ENCODE measurements around the gene IGF1R. TPM values are rescaled to one million over a fixed set of nuclear protein-coding genes. Genes with fewer than 3 reads are reported as not detected.
A peak's percentile ranks its signal among the peaks of the same experiment; 100 is the strongest.

Gene IGF1R
- total RNA-seq, 6 donors from 2014 or later, result 31.0 to 142 (median 63.8) TPM

DNA sequence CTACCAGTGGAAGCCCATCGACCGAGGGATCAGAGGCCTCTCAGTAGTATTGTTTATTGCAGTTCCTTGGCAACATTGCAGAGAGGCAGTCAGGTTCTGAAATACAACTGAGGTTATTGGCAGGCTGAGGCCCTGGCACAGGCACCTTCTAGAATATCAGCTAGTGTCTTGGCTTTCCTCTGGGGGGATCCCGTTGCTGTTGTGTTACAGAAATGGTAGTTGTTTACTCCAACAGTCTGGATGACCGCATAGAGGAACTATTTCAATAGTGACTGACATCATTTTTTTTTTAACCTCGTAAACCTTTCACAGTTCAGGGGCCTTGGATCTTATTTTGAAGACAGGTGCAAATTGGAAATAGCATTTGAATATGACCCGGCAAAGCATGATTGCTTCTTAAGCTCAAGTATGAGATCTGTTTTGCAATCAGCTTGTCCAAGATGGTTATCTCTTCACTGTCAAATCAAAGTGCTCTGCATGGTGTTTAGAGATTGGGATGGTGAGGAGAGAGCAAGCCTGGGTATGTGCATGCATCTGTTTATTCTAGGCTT lies 295.3 kb downstream of the IGF1R start:
- no peak for TF ChIP-seq POLR2AphosphoS5 (IDR thresholded peaks at IDR 0.05)
- no peak for TF ChIP-seq EP300 (IDR thresholded peaks at IDR 0.05)
- TF ChIP-seq, protein P1, sequence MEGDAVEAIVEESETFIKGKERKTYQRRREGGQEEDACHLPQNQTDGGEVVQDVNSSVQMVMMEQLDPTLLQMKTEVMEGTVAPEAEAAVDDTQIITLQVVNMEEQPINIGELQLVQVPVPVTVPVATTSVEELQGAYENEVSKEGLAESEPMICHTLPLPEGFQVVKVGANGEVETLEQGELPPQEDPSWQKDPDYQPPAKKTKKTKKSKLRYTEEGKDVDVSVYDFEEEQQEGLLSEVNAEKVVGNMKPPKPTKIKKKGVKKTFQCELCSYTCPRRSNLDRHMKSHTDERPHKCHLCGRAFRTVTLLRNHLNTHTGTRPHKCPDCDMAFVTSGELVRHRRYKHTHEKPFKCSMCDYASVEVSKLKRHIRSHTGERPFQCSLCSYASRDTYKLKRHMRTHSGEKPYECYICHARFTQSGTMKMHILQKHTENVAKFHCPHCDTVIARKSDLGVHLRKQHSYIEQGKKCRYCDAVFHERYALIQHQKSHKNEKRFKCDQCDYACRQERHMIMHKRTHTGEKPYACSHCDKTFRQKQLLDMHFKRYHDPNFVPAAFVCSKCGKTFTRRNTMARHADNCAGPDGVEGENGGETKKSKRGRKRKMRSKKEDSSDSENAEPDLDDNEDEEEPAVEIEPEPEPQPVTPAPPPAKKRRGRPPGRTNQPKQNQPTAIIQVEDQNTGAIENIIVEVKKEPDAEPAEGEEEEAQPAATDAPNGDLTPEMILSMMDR (IDR thresholded peaks at IDR 0.05), result no peak
- WGBS, 2 donors, result 45 to 55% methylated on average over 6 of the region's 6 CpGs
- peaks cover 3 to 69% (median 30%) of the 10 kb centered on the region in 4 donors for H3K36me3 ChIP-seq

DNA sequence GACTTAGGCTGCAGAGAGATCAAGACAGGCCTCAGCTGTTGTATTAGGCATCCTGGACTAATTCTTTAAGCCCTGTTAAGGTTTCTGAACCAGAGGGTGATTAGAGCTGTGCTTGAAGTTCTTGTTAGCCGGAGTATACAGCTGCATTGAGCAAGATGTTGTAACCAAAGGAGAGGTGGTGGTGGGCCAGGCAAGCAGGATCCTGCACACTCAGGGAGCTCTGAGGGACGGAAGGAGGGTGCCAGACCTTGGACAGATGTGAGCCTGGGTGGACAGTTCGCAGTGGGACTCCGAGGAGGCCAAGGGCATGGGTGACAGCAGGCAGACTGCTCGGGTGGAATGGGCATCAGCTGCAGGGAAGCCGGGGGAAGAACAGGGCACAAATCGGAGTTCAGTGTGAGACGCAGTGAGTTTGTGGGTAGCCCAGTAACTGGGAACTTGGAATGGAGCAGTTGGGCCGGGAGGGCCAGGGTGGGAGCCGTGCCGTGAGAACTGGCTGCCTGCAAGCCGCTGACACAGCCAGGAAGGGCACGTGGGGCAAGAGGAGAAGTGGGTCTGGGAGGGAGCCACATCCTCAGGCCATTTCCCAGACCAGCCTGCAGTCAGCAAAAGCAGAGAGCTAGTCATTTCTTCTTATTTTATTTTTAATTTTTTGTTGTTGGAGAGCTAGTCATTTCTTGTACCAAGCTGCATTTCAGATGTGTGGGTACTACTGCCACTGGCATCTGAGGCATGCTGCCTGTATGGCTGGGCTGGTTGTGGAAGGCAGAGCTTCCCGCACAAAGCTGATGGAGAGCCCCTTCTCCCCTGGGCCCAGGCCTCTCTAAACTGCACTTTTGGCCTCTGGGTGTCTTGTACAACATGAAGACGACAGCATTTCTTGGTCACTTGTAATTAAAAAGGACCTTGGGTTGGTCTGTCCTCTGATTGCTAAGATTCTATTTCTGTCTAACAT lies 298.2 kb downstream of the IGF1R start:
- peak in 1 of 2 donors; percentile 53 for DNase-seq
- Histone ChIP-seq H3K4me3 (no peak overlapping the region), H3K36me3 (peaks cover 15 to 68% (median 38%) of the 10 kb centered on the region in 4 donors), H3K9me3 (no peaks in the 10 kb centered on the region), H3K27ac (peak overlapping the region; percentile 41 to 55 (median 43)), H3K27me3 (no peaks in the 10 kb centered on the region), H3K4me1 (peaks cover 0 to 24% (median 11%) of the 10 kb centered on the region in 4 donors)
- no peak for ATAC-seq (ENCODE audit: low FRiP score in 2 of 2)
- 54 to 64% methylated on average over 15 of the region's 15 CpGs for WGBS, 2 donors
- TF ChIP-seq POLR2A (IDR thresholded peaks at IDR 0.05), result no peak
- peak; percentile 8 to 29 for TF ChIP-seq POLR2AphosphoS5 (IDR thresholded peaks at IDR 0.05)
- no peak for TF ChIP-seq EP300 (IDR thresholded peaks at IDR 0.05)

More for the DNA sequence above, 295.3 kb downstream of the IGF1R start:
- Histone ChIP-seq H3K9me3 (no peaks in the 10 kb centered on the region), H3K27me3 (no peaks in the 10 kb centered on the region), H3K4me3 (no peak overlapping the region), H3K27ac (peak overlapping the region in 2 of 4 donors; percentile 19 to 21), H3K4me1 (peaks cover 6 to 31% (median 14%) of the 10 kb centered on the region in 4 donors)
- no peak for DNase-seq
- ATAC-seq (ENCODE audit: low FRiP score in 2 of 2), result peak in 1 of 2 donors; percentile 54

DNA sequence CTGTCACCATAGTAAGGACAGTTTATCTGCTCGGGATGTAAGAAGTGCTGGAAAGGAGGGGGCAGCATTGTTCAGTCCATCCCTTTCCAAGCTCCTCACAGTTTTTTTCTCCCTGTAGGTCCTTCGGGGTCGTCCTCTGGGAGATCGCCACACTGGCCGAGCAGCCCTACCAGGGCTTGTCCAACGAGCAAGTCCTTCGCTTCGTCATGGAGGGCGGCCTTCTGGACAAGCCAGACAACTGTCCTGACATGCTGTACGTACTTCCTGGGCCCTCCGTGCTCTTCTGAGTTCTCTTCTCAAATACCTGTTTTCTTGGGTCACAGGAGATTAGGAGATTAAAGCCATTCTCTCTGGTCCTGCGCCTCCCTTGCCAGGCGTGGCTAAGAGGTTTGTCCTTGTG lies 300.1 kb downstream of the IGF1R start:
- peaks cover 6 to 30% (median 15%) of the 10 kb centered on the region in 4 donors for H3K4me1 ChIP-seq

DNA sequence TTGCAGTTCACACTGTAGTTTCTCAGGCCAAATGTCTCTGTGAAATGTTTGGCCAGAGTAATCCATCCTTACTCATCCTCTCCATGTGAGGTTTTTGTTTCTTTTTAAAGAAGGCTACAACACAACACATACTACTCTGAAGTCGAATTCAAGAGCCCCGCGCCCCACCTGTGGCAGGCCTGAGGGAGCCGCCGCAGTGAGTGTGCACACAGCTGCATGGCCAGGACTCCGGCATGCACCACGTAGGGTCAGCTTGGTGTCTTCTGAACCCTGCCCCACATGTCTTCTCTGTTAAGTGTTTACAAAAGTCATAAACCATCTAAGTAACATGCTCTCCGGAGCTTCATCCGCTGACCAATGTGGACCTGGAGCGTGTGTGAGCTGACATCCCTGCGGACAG lies 300.6 kb downstream of the IGF1R start:
- no peak for DNase-seq
- Histone ChIP-seq H3K9me3 (no peaks in the 10 kb centered on the region), H3K4me1 (peaks cover 6 to 30% (median 15%) of the 10 kb centered on the region in 4 donors), H3K36me3 (peaks cover 15 to 59% (median 39%) of the 10 kb centered on the region in 4 donors), H3K27me3 (no peaks in the 10 kb centered on the region), H3K4me3 (no peak overlapping the region), H3K27ac (no peak overlapping the region)
- WGBS, 2 donors, result 85 to 89% methylated on average over 11 of the region's 11 CpGs
- no peak for ATAC-seq (ENCODE audit: low FRiP score in 2 of 2)
- TF ChIP-seq POLR2A (IDR thresholded peaks at IDR 0.05), result no peak
- no peak for TF ChIP-seq POLR2AphosphoS5 (IDR thresholded peaks at IDR 0.05)
- no peak for TF ChIP-seq EP300 (IDR thresholded peaks at IDR 0.05)
- TF ChIP-seq, protein P1 (IDR thresholded peaks at IDR 0.05), result no peak

More for the DNA sequence above, 300.1 kb downstream of the IGF1R start:
- DNase-seq, result no peak
- peaks cover 15 to 59% (median 39%) of the 10 kb centered on the region in 4 donors for H3K36me3 ChIP-seq
- 82 to 89% methylated on average over 13 of the region's 13 CpGs for WGBS, 2 donors
- no peak overlapping the region for H3K4me3 ChIP-seq
- no peaks in the 10 kb centered on the region for H3K9me3 ChIP-seq
- no peak for ATAC-seq (ENCODE audit: low FRiP score in 2 of 2)
- H3K27ac ChIP-seq, result no peak overlapping the region
- TF ChIP-seq EP300 (IDR thresholded peaks at IDR 0.05) (no peak), POLR2AphosphoS5 (IDR thresholded peaks at IDR 0.05) (no peak), POLR2A (IDR thresholded peaks at IDR 0.05) (no peak)
- H3K27me3 ChIP-seq, result no peaks in the 10 kb centered on the region

DNA sequence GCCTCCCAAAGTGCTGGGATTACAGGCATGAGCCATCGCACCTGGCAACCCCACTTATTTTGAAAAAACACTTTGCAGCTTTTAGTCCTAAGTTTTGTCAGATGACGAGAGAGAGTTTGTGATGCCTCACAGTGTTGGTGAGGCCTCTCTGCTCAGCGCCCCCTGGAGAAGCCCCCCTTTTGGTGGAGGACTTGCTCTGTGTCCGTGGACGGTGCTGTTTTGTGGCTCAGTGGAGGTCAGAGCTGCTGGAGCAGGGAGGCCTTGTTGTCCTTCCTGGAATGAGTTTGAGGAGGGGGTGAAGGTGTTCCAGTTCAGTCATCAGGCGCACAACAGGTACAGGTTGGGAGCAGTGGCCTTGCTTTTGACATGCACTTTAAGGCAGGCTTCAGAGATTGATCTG lies 301.3 kb downstream of the IGF1R start:
- H3K4me3 ChIP-seq, result no peak overlapping the region
- H3K4me1 ChIP-seq, result peaks cover 6 to 35% (median 15%) of the 10 kb centered on the region in 4 donors
- H3K9me3 ChIP-seq, result no peaks in the 10 kb centered on the region
- H3K27me3 ChIP-seq, result no peaks in the 10 kb centered on the region
- WGBS, 2 donors, result 81 to 83% methylated on average over 6 of the region's 6 CpGs
- H3K36me3 ChIP-seq, result peaks cover 15 to 59% (median 39%) of the 10 kb centered on the region in 4 donors
- H3K27ac ChIP-seq, result no peak overlapping the region
- ATAC-seq (ENCODE audit: low FRiP score in 2 of 2), result no peak
- DNase-seq, result no peak
- TF ChIP-seq EP300 (IDR thresholded peaks at IDR 0.05), result no peak
- TF ChIP-seq, protein P1 (IDR thresholded peaks at IDR 0.05), result no peak
- no peak for TF ChIP-seq POLR2AphosphoS5 (IDR thresholded peaks at IDR 0.05)
